GM13976 (cell line): Measurements from ENCODE around the gene SETD7.
"Not testable (repeated sequence)": the region's sequence is repeated elsewhere in the genome, so short reads cannot be mapped to it uniquely, and the experiment has no call there.

Source experiments
- DNase-seq: peaks from one replicate; pipeline ENCODE4 v3.0.0; 2012; ENCODE audit warnings: low spot score
- CTCF ChIP-seq: IDR thresholded peaks from 2 replicates; pipeline ENCODE4 v1.5.1; 2012; ENCODE audit warnings: borderline replicate concordance, mild to moderate bottlenecking; ENCODE audit not compliant: insufficient read depth; ENCODE audit errors: extremely low read depth, missing control alignments, control extremely low read depth
- in situ Hi-C: fragments of 300-500 bp; cut with MboI; formaldehyde crosslinking; loops from one replicate; pipeline ENCODE4 v1.12.0; 2022; ENCODE audit warnings: low sequenced_read_pairs, mixed read lengths, inconsistent platforms; ENCODE audit not compliant: unreplicated experiment

The SETD7 gene

DNA sequence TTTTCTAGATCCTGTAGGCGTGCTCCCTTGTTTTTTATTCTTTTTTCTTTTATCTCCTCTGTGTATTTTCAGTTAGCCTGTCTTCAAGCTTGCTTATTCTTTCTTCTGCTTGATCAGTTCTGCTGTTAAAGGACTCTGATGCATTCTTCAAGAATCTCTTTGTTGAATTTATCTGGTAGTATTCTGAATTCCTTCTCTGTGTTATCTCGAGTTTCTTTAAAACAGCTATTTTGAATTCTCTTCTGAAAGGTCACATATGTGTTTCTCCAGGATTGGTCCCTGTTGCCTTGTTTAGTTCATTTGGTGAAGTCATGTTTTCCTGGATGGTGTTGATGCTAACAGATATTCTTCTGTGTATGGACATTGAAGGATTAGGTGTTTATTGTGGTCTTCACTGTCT, 86.8 kb downstream of the SETD7 start:
- in situ Hi-C loops: no loop called here

GRCh38 chr4:139468756-139469155, 87.3 kb downstream of the SETD7 start:
- DNase-seq, in situ Hi-C loops: not testable (repeated sequence)

More for the DNA sequence above, 86.8 kb downstream of the SETD7 start:
- TF ChIP-seq CTCF: no peak
- no peak for DNase-seq

- no peak for TF ChIP-seq CTCF
- DNase-seq: no peak
- in situ Hi-C loops: no loop called here
Measured at GRCh38 chr4:139465922-139466321, 90.1 kb downstream of the SETD7 start.

- DNase-seq, in situ Hi-C loops: not testable (repeated sequence)
Measured at GRCh38 chr4:139464512-139464911, 91.5 kb downstream of the SETD7 start.

DNA sequence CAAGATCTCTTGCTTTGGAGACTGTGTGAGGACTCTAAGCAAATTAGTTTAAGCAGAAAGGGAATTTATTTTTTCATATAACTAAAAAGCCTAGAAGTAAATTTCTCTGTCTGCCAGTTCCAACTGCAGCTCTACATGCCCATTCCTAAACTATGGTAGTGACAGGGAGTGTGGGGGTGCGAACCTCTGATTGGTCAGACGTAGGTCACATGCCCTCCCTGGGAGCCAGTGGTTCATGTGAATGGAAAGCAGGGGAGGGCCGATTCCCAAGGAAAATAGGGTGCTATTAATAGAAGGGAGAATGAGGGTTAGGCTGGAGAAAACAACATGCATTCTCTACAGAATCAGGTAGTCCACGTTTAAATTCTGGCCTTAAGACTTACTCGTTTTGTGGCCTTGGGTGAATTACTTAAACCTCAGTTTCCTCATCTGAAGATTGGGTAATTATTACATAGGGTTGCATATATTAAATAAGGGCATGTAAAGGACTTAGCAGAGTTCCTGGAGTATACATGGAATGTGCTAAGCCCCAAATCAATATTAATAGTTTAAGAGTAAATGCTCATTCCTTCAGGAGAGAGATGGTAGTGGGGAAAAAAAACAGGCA, 94.9 kb downstream of the SETD7 start:
- no peak for DNase-seq
- no peak for TF ChIP-seq CTCF
- in situ Hi-C loops: no loop called here

DNA sequence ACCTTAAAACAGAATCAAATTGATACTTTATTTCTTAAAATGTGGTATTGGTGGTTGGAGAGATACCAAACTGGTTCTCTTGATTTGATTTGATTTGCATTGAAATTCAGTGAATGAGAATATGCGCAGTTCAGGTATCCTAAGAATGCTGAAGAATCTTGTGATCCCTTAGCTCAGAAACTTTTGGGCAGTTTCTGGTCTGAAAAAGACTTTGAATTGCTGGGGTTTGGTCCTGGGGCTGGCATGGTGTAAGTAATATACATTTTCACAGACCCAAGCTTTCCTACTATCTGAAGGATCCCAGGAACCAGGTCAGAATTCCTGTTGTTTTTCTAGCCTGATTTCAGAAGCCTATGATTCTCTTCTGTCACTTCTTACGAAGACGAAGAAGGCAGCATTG, 95.5 kb downstream of the SETD7 start:
- DNase-seq: no peak
- TF ChIP-seq CTCF: no peak
- in situ Hi-C loops: no loop called here

DNA sequence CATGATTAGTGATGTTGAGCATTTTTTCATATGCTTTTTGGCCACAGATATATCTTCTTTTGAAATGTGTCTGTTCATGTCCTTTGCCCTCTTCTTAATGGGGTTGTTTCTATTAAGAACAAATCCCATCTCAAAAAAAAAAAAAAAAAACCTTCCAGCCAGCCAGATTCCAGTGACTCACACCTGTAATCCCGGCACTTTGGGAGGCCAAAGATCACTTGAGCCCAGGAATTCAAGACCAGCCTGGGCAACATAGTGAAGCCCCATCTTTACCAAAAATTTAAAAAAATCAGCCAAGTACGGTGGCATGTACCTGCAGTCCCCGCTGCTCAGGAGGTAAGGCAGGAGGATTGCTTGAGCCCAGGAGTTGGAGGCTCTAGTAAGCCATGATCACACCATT, 97.0 kb downstream of the SETD7 start:
- in situ Hi-C loops: no loop called here
- TF ChIP-seq CTCF: no peak
- DNase-seq: no peak

GRCh38 chr4:139458543-139458942, 97.5 kb downstream of the SETD7 start:
- TF ChIP-seq CTCF: no peak
- DNase-seq: no peak
- in situ Hi-C loops: no loop called here
